K562 (cell line): ENCODE measurements around the gene KCNC3. TPM values are rescaled to one million over a fixed set of nuclear protein-coding genes. Genes with fewer than 3 reads are reported as not detected.

ENCODE experiments used
- BRCA1 ChIP-seq, 2 experiments: fragments of 450-650 bp in 1 of 2; sonication (generic) in 1 of 2; formaldehyde crosslinking in 1 of 2; IDR thresholded peaks; 2 replicates each; pipeline versions ENCODE4 v1.5.0 to v1.6.1; 2017 to 2020; ENCODE audit warnings: mild to moderate bottlenecking in 1 of 2, missing genetic modification reagents in 1 of 2
- CC2D1A ChIP-seq: fragments of 450-650 bp; IDR thresholded peaks from 2 replicates; pipeline ENCODE4 v1.6.1; 2017; ENCODE audit warnings: mild to moderate bottlenecking
- ETV1 ChIP-seq: fragments of 450-650 bp; conservative IDR thresholded peaks from 2 replicates; pipeline ENCODE4 v1.6.1; 2016; ENCODE audit warnings: missing genetic modification characterization, control low read depth, low read depth, missing compliant biosample characterization
- FOXK1 ChIP-seq: sonication (generic); formaldehyde crosslinking; IDR thresholded peaks from 2 replicates; pipeline ENCODE4 v1.8.0; 2022; ENCODE audit warnings: missing genetic modification reagents, mild to moderate bottlenecking, borderline replicate concordance
- IRF2 ChIP-seq: sonication (generic); formaldehyde crosslinking; IDR thresholded peaks from 2 replicates; pipeline ENCODE4 v1.8.1; 2022; ENCODE audit warnings: mild to moderate bottlenecking, missing genetic modification reagents
- KLF6 ChIP-seq: fragments of 250-450 bp; sonication (Bioruptor Pico); IDR thresholded peaks from 2 replicates; pipeline ENCODE4 v1.4.0; 2020; ENCODE audit warnings: mild to moderate bottlenecking, moderate library complexity, borderline replicate concordance
- MEF2D ChIP-seq: conservative IDR thresholded peaks from 2 replicates; pipeline ENCODE4 v1.6.1; 2016; ENCODE audit warnings: low read depth, missing genetic modification characterization, missing compliant biosample characterization
- NFE2 ChIP-seq: IDR thresholded peaks from 2 replicates; pipeline ENCODE4 v1.6.1; 2014; ENCODE audit warnings: antibody characterized with exemption, low read depth
- NFYB ChIP-seq: IDR thresholded peaks from 2 replicates; pipeline ENCODE4 v1.6.1; 2011; ENCODE audit warnings: mild to moderate bottlenecking, moderate library complexity; ENCODE audit not compliant: insufficient read length; ENCODE audit errors: extremely low read depth
- RFX1 ChIP-seq: fragments of 450-650 bp; IDR thresholded peaks from 2 replicates; pipeline ENCODE4 v1.6.1; 2016; ENCODE audit warnings: mild to moderate bottlenecking, moderate library complexity
- SMARCC2 ChIP-seq: fragments of 450-650 bp; IDR thresholded peaks from 2 replicates; pipeline ENCODE4 v1.6.1; 2017; ENCODE audit warnings: antibody characterized with exemption, moderate library complexity, mild to moderate bottlenecking, low read depth
- SRSF3 ChIP-seq: fragments of 200-400 bp; formaldehyde crosslinking; IDR thresholded peaks from 2 replicates; pipeline ENCODE4 v1.6.1; 2016; ENCODE audit warnings: mild to moderate bottlenecking, low read length, moderate library complexity; ENCODE audit not compliant: insufficient read depth
- TFAM ChIP-seq: fragments of 250-450 bp; sonication (Bioruptor Pico); conservative IDR thresholded peaks from 2 replicates; pipeline ENCODE4 v1.5.0; 2021; ENCODE audit warnings: mild to moderate bottlenecking, moderate library complexity
- ZBTB17 ChIP-seq: fragments of 450-650 bp; formaldehyde crosslinking; IDR thresholded peaks from 2 replicates; pipeline ENCODE4 v1.4.0; 2020; ENCODE audit warnings: mild to moderate bottlenecking
- ZNF274 ChIP-seq: IDR thresholded peaks from 2 replicates; pipeline ENCODE4 v1.6.1; 2011; ENCODE audit warnings: low read depth, mild to moderate bottlenecking, low read length, moderate library complexity, borderline replicate concordance
- ZNF449 ChIP-seq: fragments of 250-450 bp; sonication (Bioruptor Pico); IDR thresholded peaks from 2 replicates; pipeline ENCODE4 v1.8.0; 2022; ENCODE audit warnings: moderate library complexity, mild to moderate bottlenecking, inconsistent platforms
- ZNF507 ChIP-seq: conservative IDR thresholded peaks from 2 replicates; pipeline ENCODE4 v1.6.1; 2017; ENCODE audit warnings: missing genetic modification characterization, missing compliant biosample characterization
- ZNF583 ChIP-seq: fragments of 250-450 bp; sonication (Bioruptor Pico); IDR thresholded peaks from 2 replicates; pipeline ENCODE4 v1.4.0; 2020
- ZNF740 ChIP-seq, 3 experiments: fragments of 200-800 bp in 1 of 3; sonication (Bioruptor generic) in 1 of 3; sonication (generic) in 1 of 3; formaldehyde crosslinking in 1 of 3; IDR thresholded peaks; 2 replicates each; pipeline versions ENCODE4 v1.6.1 to v1.8.0; 2016 to 2022; ENCODE audit warnings: mild to moderate bottlenecking in 2 of 3, missing compliant biosample characterization in 2 of 3, missing genetic modification characterization in 2 of 3, missing genetic modification reagents in 1 of 3
- ZNF778 ChIP-seq: fragments of 450-650 bp; formaldehyde crosslinking; IDR thresholded peaks from 2 replicates; pipeline ENCODE4 v1.4.0; 2020; ENCODE audit warnings: mild to moderate bottlenecking, moderate library complexity
- polyA plus RNA-seq, 8 experiments: library from polyadenylated mRNA; depleted of rRNA in 4 of 8; stranded (reverse) in 5 of 8; unstranded in 3 of 8; fragments of >200 nt; fragmentation: Nextera tagmentation in 2 of 8; fragmentation: Illumina TruSeq in 1 of 8; extraction: Ambion mirVana in 2 of 8; extraction: Trizol in 1 of 8; gene quantifications; 2 replicates each; pipeline versions ENCODE4 v1.2.1 to v1.2.3, GENCODE V29; 2011 to 2014; ENCODE audit warnings: inconsistent platforms in 1 of 8, missing spikeins in 1 of 8
- total RNA-seq, 7 experiments: library from RNA; depleted of rRNA in 6 of 7; stranded (reverse); fragments of >200 nt in 6 of 7; fragmentation: Illumina TruSeq in 2 of 7; extraction: Trizol in 2 of 7; gene quantifications; 2 replicates each; pipeline versions ENCODE4 v1.2.1 to v1.2.3, GENCODE V29; 2011 to 2021; ENCODE audit warnings: low replicate concordance in 1 of 7
- TF ChIP-seq, protein P1 (sequence below): fragments of 250-450 bp; sonication (Bioruptor Pico); IDR thresholded peaks from 2 replicates; pipeline ENCODE4 v1.5.0; 2022; ENCODE audit warnings: mild to moderate bottlenecking
- TF ChIP-seq, protein P2 (sequence below): fragments of 450-650 bp; IDR thresholded peaks from 2 replicates; pipeline ENCODE4 v1.6.1; 2014; ENCODE audit warnings: low read depth, mild to moderate bottlenecking, moderate library complexity, borderline replicate concordance

The KCNC3 gene
- total and polyA plus RNA-seq, 9 of the 15 experiments (the other 6 are each of a cell fraction or from before 2014, with no cell fraction given), result 0.03 to 26.2 (median 2.0) TPM

DNA sequence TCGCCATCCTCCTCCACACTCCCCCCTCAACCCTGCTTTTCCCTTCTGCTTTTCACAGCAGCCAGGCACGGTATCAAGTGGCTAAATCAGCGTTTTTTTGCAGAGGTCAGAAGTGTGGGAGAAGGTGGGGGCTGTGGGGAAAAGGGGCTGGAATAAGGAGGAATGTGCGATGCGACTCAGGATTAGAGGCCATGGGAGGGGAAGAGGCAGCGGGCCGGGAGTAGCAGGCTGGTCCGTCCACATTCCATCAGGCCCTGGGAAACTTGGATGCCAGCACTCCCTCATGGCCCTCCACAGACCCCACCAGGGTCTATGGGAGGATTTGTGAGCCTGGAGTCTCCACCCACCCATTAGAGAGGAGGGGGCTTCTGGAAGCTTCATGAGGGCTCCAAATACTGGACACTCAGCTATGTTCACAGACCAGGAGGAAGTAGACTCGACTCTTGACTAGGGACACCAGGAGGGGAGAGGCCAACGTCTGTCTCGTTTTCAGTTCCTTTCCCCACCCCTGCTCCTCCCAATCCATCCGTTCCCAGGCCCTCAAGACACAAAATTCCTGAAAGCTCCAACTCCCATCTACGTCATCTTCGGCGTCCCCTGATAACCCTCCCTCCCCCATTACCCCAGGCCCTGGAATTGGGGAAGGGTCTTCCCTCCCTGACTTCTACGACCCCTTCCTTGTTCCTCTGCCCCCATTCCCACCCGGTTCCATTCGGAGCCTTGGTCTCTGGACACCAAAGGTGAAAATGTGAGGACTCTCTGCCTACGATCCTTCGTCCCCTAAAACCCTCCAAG is 3.3 kb upstream of the KCNC3 start (continued):
- TF ChIP-seq, protein P1, sequence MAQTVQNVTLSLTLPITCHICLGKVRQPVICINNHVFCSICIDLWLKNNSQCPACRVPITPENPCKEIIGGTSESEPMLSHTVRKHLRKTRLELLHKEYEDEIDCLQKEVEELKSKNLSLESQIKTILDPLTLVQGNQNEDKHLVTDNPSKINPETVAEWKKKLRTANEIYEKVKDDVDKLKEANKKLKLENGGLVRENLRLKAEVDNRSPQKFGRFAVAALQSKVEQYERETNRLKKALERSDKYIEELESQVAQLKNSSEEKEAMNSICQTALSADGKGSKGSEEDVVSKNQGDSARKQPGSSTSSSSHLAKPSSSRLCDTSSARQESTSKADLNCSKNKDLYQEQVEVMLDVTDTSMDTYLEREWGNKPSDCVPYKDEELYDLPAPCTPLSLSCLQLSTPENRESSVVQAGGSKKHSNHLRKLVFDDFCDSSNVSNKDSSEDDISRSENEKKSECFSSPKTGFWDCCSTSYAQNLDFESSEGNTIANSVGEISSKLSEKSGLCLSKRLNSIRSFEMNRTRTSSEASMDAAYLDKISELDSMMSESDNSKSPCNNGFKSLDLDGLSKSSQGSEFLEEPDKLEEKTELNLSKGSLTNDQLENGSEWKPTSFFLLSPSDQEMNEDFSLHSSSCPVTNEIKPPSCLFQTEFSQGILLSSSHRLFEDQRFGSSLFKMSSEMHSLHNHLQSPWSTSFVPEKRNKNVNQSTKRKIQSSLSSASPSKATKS (CRISPR knock-in tag), result no peak
- no peak for TF ChIP-seq SMARCC2
- TF ChIP-seq ZNF449 (CRISPR knock-in tag), result no peak
- TF ChIP-seq ZNF740 (CRISPR knock-in tag; IDR thresholded peaks at IDR 0.05), result 0 out of 2 replicates have a peak, but pooled peaks have one; percentile 34
- 0 out of 4 replicates have a peak, but pooled peaks of 1 of the 2 experiments have one; percentile 24 for TF ChIP-seq ZNF740 (tag; IDR thresholded peaks at IDR 0.05)
- no peak for TF ChIP-seq IRF2 (CRISPR knock-in tag)
- TF ChIP-seq ZBTB17, result no peak
- no peak for TF ChIP-seq MEF2D (tag)
- TF ChIP-seq FOXK1 (CRISPR knock-in tag), result no peak
- no peak for TF ChIP-seq SRSF3
- TF ChIP-seq TFAM, result no peak
- TF ChIP-seq ZNF507 (tag), result no peak
- no peak for TF ChIP-seq ZNF274
- TF ChIP-seq, protein P2, sequence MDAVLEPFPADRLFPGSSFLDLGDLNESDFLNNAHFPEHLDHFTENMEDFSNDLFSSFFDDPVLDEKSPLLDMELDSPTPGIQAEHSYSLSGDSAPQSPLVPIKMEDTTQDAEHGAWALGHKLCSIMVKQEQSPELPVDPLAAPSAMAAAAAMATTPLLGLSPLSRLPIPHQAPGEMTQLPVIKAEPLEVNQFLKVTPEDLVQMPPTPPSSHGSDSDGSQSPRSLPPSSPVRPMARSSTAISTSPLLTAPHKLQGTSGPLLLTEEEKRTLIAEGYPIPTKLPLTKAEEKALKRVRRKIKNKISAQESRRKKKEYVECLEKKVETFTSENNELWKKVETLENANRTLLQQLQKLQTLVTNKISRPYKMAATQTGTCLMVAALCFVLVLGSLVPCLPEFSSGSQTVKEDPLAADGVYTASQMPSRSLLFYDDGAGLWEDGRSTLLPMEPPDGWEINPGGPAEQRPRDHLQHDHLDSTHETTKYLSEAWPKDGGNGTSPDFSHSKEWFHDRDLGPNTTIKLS, result no peak
- TF ChIP-seq ZNF583, result no peak
- no peak for TF ChIP-seq CC2D1A
- TF ChIP-seq NFYB, result no peak
- TF ChIP-seq ETV1 (tag), result no peak
- no peak for TF ChIP-seq KLF6 (CRISPR knock-in tag)
- TF ChIP-seq ZNF778, result no peak
- no peak for TF ChIP-seq BRCA1 (IDR thresholded peaks at IDR 0.05)
- no peak for TF ChIP-seq BRCA1 (CRISPR knock-in tag; IDR thresholded peaks at IDR 0.05)
- TF ChIP-seq RFX1, result no peak
- TF ChIP-seq NFE2, result peak; percentile 9; the same call in 1 of the 2 replicates
